COLO668 (cell line): ENCODE data around the gene OR4F15.

Experiments
- DNase-seq: peaks from one replicate; lab custom pipeline; 2025; ENCODE audit not compliant: unreplicated experiment; lab: John Stamatoyannopoulos, UW

Gene OR4F15

GRCh38 chr15:101803676-101804075 is 8.3 kb upstream of the OR4F15 start:
- no peak for DNase-seq

- DNase-seq, result no peak
These were observed 7.6 kb upstream of the OR4F15 start for GRCh38 chr15:101804375-101804774.

GRCh38 chr15:101804941-101805340 is 7.1 kb upstream of the OR4F15 start:
- DNase-seq, result no peak

- DNase-seq, result no peak
These were observed 6.2 kb upstream of the OR4F15 start for GRCh38 chr15:101805605-101806345.

GRCh38 chr15:101807345-101807945 is 4.6 kb upstream of the OR4F15 start:
- DNase-seq, result no peak

- DNase-seq, result no peak
These were observed 3.8 kb upstream of the OR4F15 start for GRCh38 chr15:101808201-101808600.

- DNase-seq, result no peak
These were observed 1.5 kb upstream of the OR4F15 start for GRCh38 chr15:101810456-101810855.

GRCh38 chr15:101810876-101811275 is 1.1 kb upstream of the OR4F15 start:
- DNase-seq, result no peak

GRCh38 chr15:101813803-101814534 is 2.0 kb downstream of the OR4F15 start:
- DNase-seq, result no peak

- DNase-seq, result no peak
These were observed 8.8 kb downstream of the OR4F15 start for GRCh38 chr15:101820781-101821180.

GRCh38 chr15:101827257-101827656 is 15.3 kb downstream of the OR4F15 start:
- DNase-seq, result no peak

GRCh38 chr15:101828774-101829173 is 16.8 kb downstream of the OR4F15 start:
- no peak for DNase-seq

GRCh38 chr15:101841656-101842055 is 29.7 kb downstream of the OR4F15 start:
- no peak for DNase-seq

- no peak for DNase-seq
These were observed 32.9 kb downstream of the OR4F15 start for GRCh38 chr15:101844916-101845315.

GRCh38 chr15:101852356-101852755 is 40.4 kb downstream of the OR4F15 start:
- DNase-seq, result no peak
